AG09309 (cell line): ENCODE data around the gene ACOT7.

Experiments
- DNase-seq: peaks from one replicate; pipeline ENCODE4 v3.0.0-alpha.2; 2010; ENCODE audit warnings: low read depth
- H3K4me3 ChIP-seq: 2 replicates; pipeline ENCODE4 v1.5.1; 2011; ENCODE audit warnings: mild to moderate bottlenecking, low read depth, low read length, moderate library complexity; ENCODE audit not compliant: control insufficient read depth
- CTCF ChIP-seq: IDR thresholded peaks from 2 replicates; pipeline ENCODE4 v1.5.1; 2011; ENCODE audit warnings: mild to moderate bottlenecking, low read depth, low read length, inconsistent platforms; ENCODE audit not compliant: insufficient read depth, control insufficient read depth; ENCODE audit errors: missing control alignments

ACOT7 gene

GRCh38 chr1:6276811-6277555 is 116.6 kb downstream of the ACOT7 start:
- no peak for DNase-seq
- no peak overlapping the region for H3K4me3 ChIP-seq
- TF ChIP-seq CTCF, result no peak

GRCh38 chr1:6275826-6276782 is 117.5 kb downstream of the ACOT7 start:
- no peak for TF ChIP-seq CTCF
- peak overlapping the region; percentile 8; the same call in 1 of the 2 replicates for H3K4me3 ChIP-seq
- peak; percentile 48 for DNase-seq

GRCh38 chr1:6274622-6275139 is 118.9 kb downstream of the ACOT7 start:
- no peak for DNase-seq
- TF ChIP-seq CTCF, result no peak
- no peak overlapping the region for H3K4me3 ChIP-seq

- DNase-seq, result no peak
- H3K4me3 ChIP-seq, result no peak overlapping the region
- TF ChIP-seq CTCF, result no peak
Measured at GRCh38 chr1:6274102-6274501, 119.5 kb downstream of the ACOT7 start.

- no peak overlapping the region for H3K4me3 ChIP-seq
- TF ChIP-seq CTCF, result no peak
- peak; percentile 23 for DNase-seq
Measured at GRCh38 chr1:6273380-6273891, 120.1 kb downstream of the ACOT7 start.

GRCh38 chr1:6272868-6273267 is 120.7 kb downstream of the ACOT7 start:
- no peak for DNase-seq
- H3K4me3 ChIP-seq, result no peak overlapping the region
- TF ChIP-seq CTCF, result peak; percentile 20
